ENCODE results near the gene ZNF101. TPM values are rescaled to one million over a fixed set of nuclear protein-coding genes. Genes with fewer than 3 reads are reported as not detected.

The ZNF101 gene
- total RNA-seq, 1 donor from 2014 or later, result 13.1 TPM

- no peak for DNase-seq
- H3K36me3 ChIP-seq, result peaks cover 81% of the 10 kb centered on the region
- intact Hi-C loops (cut with DNase I), result no loop called here
These were observed 32.0 kb upstream of the ZNF101 start for GRCh38 chr19:19636573-19637185.

DNA sequence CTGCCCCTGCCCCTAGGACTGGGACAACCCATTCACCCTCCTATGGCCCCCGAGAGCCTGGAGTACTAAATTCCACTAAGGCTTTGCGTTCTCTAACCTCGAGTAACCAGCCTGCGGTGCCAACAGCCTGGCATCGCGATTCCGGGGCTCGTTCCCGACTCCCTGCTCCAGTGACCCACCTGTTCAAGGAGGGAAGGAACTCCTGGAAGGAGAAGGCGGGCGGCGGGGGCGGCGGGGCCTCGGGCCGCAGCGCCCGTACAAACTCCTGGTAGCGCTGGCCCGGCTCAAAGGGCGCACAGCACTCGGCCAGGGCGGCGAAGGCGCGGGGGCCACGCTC is 31.5 kb upstream of the ZNF101 start:
- no peak overlapping the region for H3K4me3 ChIP-seq
- intact Hi-C loops (cut with DNase I), result no loop called here
- H3K9me3 ChIP-seq, result no peaks in the 10 kb centered on the region
- no peaks in the 10 kb centered on the region for H3K4me1 ChIP-seq
- peaks cover 83% of the 10 kb centered on the region for H3K36me3 ChIP-seq
- TF ChIP-seq, protein P1, sequence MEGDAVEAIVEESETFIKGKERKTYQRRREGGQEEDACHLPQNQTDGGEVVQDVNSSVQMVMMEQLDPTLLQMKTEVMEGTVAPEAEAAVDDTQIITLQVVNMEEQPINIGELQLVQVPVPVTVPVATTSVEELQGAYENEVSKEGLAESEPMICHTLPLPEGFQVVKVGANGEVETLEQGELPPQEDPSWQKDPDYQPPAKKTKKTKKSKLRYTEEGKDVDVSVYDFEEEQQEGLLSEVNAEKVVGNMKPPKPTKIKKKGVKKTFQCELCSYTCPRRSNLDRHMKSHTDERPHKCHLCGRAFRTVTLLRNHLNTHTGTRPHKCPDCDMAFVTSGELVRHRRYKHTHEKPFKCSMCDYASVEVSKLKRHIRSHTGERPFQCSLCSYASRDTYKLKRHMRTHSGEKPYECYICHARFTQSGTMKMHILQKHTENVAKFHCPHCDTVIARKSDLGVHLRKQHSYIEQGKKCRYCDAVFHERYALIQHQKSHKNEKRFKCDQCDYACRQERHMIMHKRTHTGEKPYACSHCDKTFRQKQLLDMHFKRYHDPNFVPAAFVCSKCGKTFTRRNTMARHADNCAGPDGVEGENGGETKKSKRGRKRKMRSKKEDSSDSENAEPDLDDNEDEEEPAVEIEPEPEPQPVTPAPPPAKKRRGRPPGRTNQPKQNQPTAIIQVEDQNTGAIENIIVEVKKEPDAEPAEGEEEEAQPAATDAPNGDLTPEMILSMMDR (IDR thresholded peaks at IDR 0.05), result no peak
- H3K27me3 ChIP-seq (ENCODE audit: low read depth), result no peaks in the 10 kb centered on the region
- ATAC-seq (no peak), DNase-seq (no peak)
- no peak overlapping the region for H3K27ac ChIP-seq

More at GRCh38 chr19:19636573-19637185, 32.0 kb upstream of the ZNF101 start:
- H3K27ac ChIP-seq, result no peak overlapping the region
- no peaks in the 10 kb centered on the region for H3K9me3 ChIP-seq
- no peaks in the 10 kb centered on the region for H3K4me1 ChIP-seq
- no peak for ATAC-seq
- H3K4me3 ChIP-seq, result no peak overlapping the region
- no peaks in the 10 kb centered on the region for H3K27me3 ChIP-seq (ENCODE audit: low read depth)
- TF ChIP-seq, protein P1 (IDR thresholded peaks at IDR 0.05), result no peak

DNA sequence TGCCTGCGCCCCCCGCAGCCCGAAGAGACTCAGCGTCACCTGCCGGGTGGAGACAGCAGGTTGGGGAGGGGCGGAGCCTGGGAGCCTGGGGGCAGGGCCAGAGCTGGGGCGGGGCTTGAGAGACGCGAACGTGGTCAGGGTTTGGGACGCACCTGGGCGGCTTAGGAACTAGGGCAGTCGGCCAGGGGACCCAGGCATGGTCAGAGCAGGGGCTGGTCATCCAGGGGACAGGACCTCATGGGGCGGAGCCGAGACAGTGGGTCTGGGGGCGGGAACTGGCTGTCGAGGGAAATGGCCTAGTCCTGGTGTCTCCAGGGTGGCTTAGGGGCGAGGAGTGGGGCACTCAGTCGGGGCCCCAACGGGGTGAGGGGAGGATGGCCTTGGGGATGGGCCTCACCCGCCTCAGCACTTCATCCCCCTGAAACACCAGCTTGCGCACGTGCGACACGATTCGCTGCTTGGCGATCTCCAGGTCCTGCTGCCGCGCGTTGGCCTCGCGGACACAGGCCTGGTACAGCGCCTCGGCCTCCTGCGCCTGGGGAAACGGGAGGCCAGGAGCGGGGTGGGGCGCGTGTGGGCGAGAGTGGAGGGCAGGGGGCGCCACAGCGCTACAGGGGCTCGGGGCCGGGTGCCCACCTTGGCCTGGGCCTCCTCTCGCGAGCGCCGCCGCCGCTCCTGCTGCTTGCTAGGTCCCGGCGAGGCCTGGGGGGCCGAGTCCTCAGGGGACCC is 31.0 kb upstream of the ZNF101 start:
- H3K4me1 ChIP-seq, result peaks cover 3% of the 10 kb centered on the region
- no peak for DNase-seq

GRCh38 chr19:19642506-19643157 is 26.0 kb upstream of the ZNF101 start:
- Histone ChIP-seq H3K27ac (peak overlapping the region; percentile 91), H3K4me1 (peaks cover 14% of the 10 kb centered on the region), H3K4me3 (peak overlapping the region; percentile 93), H3K27me3 (ENCODE audit: low read depth) (no peaks in the 10 kb centered on the region), H3K9me3 (no peaks in the 10 kb centered on the region), H3K36me3 (peaks cover 63% of the 10 kb centered on the region)
- no peak for DNase-seq
- ATAC-seq, result peak; percentile 1 to 14
- intact Hi-C loops (cut with DNase I), result no loop called here
- TF ChIP-seq, protein P1 (IDR thresholded peaks at IDR 0.05), result no peak

More for the DNA sequence above, 31.0 kb upstream of the ZNF101 start:
- TF ChIP-seq, protein P1 (IDR thresholded peaks at IDR 0.05), result no peak
- intact Hi-C loops (cut with DNase I), result no loop called here
- no peaks in the 10 kb centered on the region for H3K9me3 ChIP-seq
- peak; percentile 20 to 56 for ATAC-seq
- peaks cover 78% of the 10 kb centered on the region for H3K36me3 ChIP-seq
- H3K27me3 ChIP-seq (ENCODE audit: low read depth), result no peaks in the 10 kb centered on the region
- no peak overlapping the region for H3K4me3 ChIP-seq
- no peak overlapping the region for H3K27ac ChIP-seq

- peak; percentile 90 for DNase-seq
- no peaks in the 10 kb centered on the region for H3K9me3 ChIP-seq
- peaks cover 14% of the 10 kb centered on the region for H3K4me1 ChIP-seq
- peak within 1 kb of the TSS; percentile 91 for H3K27ac ChIP-seq
- H3K4me3 ChIP-seq, result peak within 1 kb of the TSS; percentile 93
- peaks cover 63% of the 10 kb centered on the region for H3K36me3 ChIP-seq
- TF ChIP-seq, protein P1 (IDR thresholded peaks at IDR 0.05), result peak; percentile 88
- ATAC-seq, result peak; percentile 92 to 95
- intact Hi-C loops (cut with DNase I), result no loop called here
- no peaks in the 10 kb centered on the region for H3K27me3 ChIP-seq (ENCODE audit: low read depth)
These were observed 25.2 kb upstream of the ZNF101 start, which contains the start of gene GMIP for GRCh38 chr19:19643158-19644053. Gene GMIP (minus strand): TSS chr19:19643657. CDS start chr19:19643529, 128 bp downstream.

Data from lower lobe of right lung (tissue), 2 donors.